Measurements from ENCODE around the gene SNED1.
"Not testable (repeated sequence)": the region's sequence is repeated elsewhere in the genome, so short reads cannot be mapped to it uniquely, and the experiment has no call there.

DNA sequence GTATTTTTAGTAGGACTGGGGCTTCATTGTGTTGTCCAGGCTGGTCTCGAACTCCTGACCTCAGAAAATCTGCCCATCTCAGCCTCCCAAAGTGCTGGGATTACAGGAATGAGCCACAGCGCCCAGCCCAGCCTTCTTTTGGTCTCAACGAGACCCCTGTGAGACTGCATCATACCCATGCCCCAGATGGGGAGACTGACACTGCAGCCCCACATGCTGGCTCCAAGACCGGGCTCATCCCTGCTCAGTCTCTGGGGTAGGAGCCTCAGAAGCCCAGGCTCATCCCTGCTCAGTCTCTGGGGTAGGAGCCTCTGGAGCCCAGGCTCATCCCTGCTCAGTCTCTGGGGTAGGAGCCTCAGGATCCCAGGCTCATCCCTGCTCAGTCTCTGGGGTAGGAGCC is 22.5 kb upstream of the SNED1 start:
- TF ChIP-seq, protein P1, sequence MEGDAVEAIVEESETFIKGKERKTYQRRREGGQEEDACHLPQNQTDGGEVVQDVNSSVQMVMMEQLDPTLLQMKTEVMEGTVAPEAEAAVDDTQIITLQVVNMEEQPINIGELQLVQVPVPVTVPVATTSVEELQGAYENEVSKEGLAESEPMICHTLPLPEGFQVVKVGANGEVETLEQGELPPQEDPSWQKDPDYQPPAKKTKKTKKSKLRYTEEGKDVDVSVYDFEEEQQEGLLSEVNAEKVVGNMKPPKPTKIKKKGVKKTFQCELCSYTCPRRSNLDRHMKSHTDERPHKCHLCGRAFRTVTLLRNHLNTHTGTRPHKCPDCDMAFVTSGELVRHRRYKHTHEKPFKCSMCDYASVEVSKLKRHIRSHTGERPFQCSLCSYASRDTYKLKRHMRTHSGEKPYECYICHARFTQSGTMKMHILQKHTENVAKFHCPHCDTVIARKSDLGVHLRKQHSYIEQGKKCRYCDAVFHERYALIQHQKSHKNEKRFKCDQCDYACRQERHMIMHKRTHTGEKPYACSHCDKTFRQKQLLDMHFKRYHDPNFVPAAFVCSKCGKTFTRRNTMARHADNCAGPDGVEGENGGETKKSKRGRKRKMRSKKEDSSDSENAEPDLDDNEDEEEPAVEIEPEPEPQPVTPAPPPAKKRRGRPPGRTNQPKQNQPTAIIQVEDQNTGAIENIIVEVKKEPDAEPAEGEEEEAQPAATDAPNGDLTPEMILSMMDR (IDR thresholded peaks at IDR 0.05; ENCODE audit: borderline replicate concordance, extremely low read depth, low read length, poor library complexity, severe bottlenecking): not testable (repeated sequence)
- not testable (repeated sequence) for TF ChIP-seq EZH2 (IDR thresholded peaks at IDR 0.05; ENCODE audit: borderline replicate concordance, low read depth, low read length, severe bottlenecking)
